Measurements from ENCODE around the gene ANTXRL.
"Not testable (repeated sequence)": the region's sequence is repeated elsewhere in the genome, so short reads cannot be mapped to it uniquely, and the experiment has no call there.

Gene ANTXRL

GRCh38 chr10:46286991-46287693, at the start of gene ANTXRL:
TSS of gene ANTXRL (plus strand) at chr10:46286997. CDS start at chr10:46287263, 266 bp downstream.
- no peak for DNase-seq (ENCODE audit: low read depth in 2 of 2)

- no peak for DNase-seq (ENCODE audit: low read depth in 2 of 2)
These were observed 48.8 kb upstream of the ANTXRL start for GRCh38 chr10:46237815-46238510.

- no peak for DNase-seq (ENCODE audit: low read depth in 2 of 2)
These were observed 47.5 kb upstream of the ANTXRL start for GRCh38 chr10:46239247-46239646.

- no peak for DNase-seq (ENCODE audit: low read depth in 2 of 2)
These were observed 46.7 kb upstream of the ANTXRL start for GRCh38 chr10:46239993-46240683.

GRCh38 chr10:46240684-46241565, 45.9 kb upstream of the ANTXRL start:
- no peak for DNase-seq (ENCODE audit: low read depth in 2 of 2)

- DNase-seq (ENCODE audit: low read depth in 2 of 2), result no peak
These were observed 41.4 kb upstream of the ANTXRL start for GRCh38 chr10:46245381-46245900.

GRCh38 chr10:46246400-46247180, 40.2 kb upstream of the ANTXRL start:
- DNase-seq (ENCODE audit: low read depth in 2 of 2), result not testable (repeated sequence)

GRCh38 chr10:46247181-46247475, 39.7 kb upstream of the ANTXRL start:
- no peak for DNase-seq (ENCODE audit: low read depth in 2 of 2)

- DNase-seq (ENCODE audit: low read depth in 2 of 2), result no peak
These were observed 38.8 kb upstream of the ANTXRL start for GRCh38 chr10:46247808-46248569.

GRCh38 chr10:46248651-46249146, 38.1 kb upstream of the ANTXRL start:
- no peak for DNase-seq (ENCODE audit: low read depth in 2 of 2)

GRCh38 chr10:46249617-46250344, 37.0 kb upstream of the ANTXRL start:
- DNase-seq (ENCODE audit: low read depth in 2 of 2), result not testable (repeated sequence)

GRCh38 chr10:46250481-46250880, 36.3 kb upstream of the ANTXRL start:
- DNase-seq (ENCODE audit: low read depth in 2 of 2), result no peak

GRCh38 chr10:46250898-46251856, 35.6 kb upstream of the ANTXRL start:
- DNase-seq (ENCODE audit: low read depth in 2 of 2), result no peak

- no peak for DNase-seq (ENCODE audit: low read depth in 2 of 2)
These were observed 34.6 kb upstream of the ANTXRL start for GRCh38 chr10:46251857-46252847.

GRCh38 chr10:46253076-46254006, 33.5 kb upstream of the ANTXRL start:
- DNase-seq (ENCODE audit: low read depth in 2 of 2), result no peak

- DNase-seq (ENCODE audit: low read depth in 2 of 2), result no peak
These were observed 32.8 kb upstream of the ANTXRL start for GRCh38 chr10:46254007-46254383.
